HepG2 (cell line): ENCODE data around the gene CLDN7. TPM values are rescaled to one million over a fixed set of nuclear protein-coding genes. Genes with fewer than 3 reads are reported as not detected.

Source experiments
- AKAP8 ChIP-seq: sonication (generic); formaldehyde crosslinking; IDR thresholded peaks from 2 replicates; pipeline ENCODE4 v1.5.1; 2020; ENCODE audit warnings: mild to moderate bottlenecking, missing genetic modification reagents
- ELF4 ChIP-seq: sonication (generic); formaldehyde crosslinking; IDR thresholded peaks from 2 replicates; pipeline ENCODE4 v1.5.0; 2020; ENCODE audit warnings: missing genetic modification reagents, mild to moderate bottlenecking, moderate library complexity, borderline replicate concordance
- JARID2 ChIP-seq: sonication (generic); formaldehyde crosslinking; IDR thresholded peaks from 2 replicates; pipeline ENCODE4 v1.8.1; 2023; ENCODE audit warnings: missing genetic modification reagents, inconsistent platforms; ENCODE audit not compliant: insufficient replicate concordance
- JDP2 ChIP-seq: sonication (generic); formaldehyde crosslinking; IDR thresholded peaks from 2 replicates; pipeline ENCODE4 v1.8.1; 2022; ENCODE audit warnings: missing genetic modification reagents, borderline replicate concordance
- MBD4 ChIP-seq: IDR thresholded peaks from 2 replicates; pipeline ENCODE4 v1.6.1; 2012; ENCODE audit warnings: low read length, inconsistent platforms, borderline replicate concordance
- NBN ChIP-seq: fragments of 450-650 bp; conservative IDR thresholded peaks from 2 replicates; pipeline ENCODE4 v1.6.1; 2017
- NR3C1 ChIP-seq: sonication (generic); formaldehyde crosslinking; IDR thresholded peaks from 2 replicates; pipeline ENCODE4 v1.4.0; 2020; ENCODE audit warnings: missing genetic modification reagents
- RBM39 ChIP-seq: fragments of 200-400 bp; formaldehyde crosslinking; IDR thresholded peaks from one replicate; pipeline ENCODE4 v1.6.1; 2018; ENCODE audit warnings: antibody characterized with exemption, mild to moderate bottlenecking, low read depth, low read length; ENCODE audit not compliant: poor library complexity, severe bottlenecking
- SIN3A ChIP-seq: IDR thresholded peaks from 2 replicates; pipeline ENCODE4 v1.6.1; 2011; ENCODE audit warnings: low read depth, mild to moderate bottlenecking, control low read depth, low read length, borderline replicate concordance
- TEAD3 ChIP-seq: optimal IDR thresholded peaks from 2 replicates; pipeline ENCODE3; 2016; ENCODE audit warnings: borderline replicate concordance
- TGIF2 ChIP-seq: IDR thresholded peaks from 2 replicates; pipeline ENCODE4 v1.6.1; 2016; ENCODE audit warnings: control low read depth, missing compliant biosample characterization
- ZNF12 ChIP-seq: sonication (generic); formaldehyde crosslinking; IDR thresholded peaks from 2 replicates; pipeline ENCODE4 v1.5.0; 2020; ENCODE audit warnings: missing genetic modification reagents
- ZNF180 ChIP-seq: sonication (generic); formaldehyde crosslinking; IDR thresholded peaks from 2 replicates; pipeline ENCODE4 v1.4.0; 2020; ENCODE audit warnings: low read depth, missing genetic modification reagents, borderline replicate concordance
- ZNF224 ChIP-seq: sonication (generic); formaldehyde crosslinking; IDR thresholded peaks from 2 replicates; pipeline ENCODE4 v1.5.0; 2020; ENCODE audit warnings: mild to moderate bottlenecking, missing genetic modification reagents
- ZNF296 ChIP-seq: sonication (generic); formaldehyde crosslinking; conservative IDR thresholded peaks from 2 replicates; pipeline ENCODE4 v1.5.0; 2020; ENCODE audit warnings: mild to moderate bottlenecking, missing genetic modification reagents
- ZNF367 ChIP-seq: sonication (generic); formaldehyde crosslinking; IDR thresholded peaks from 2 replicates; pipeline ENCODE4 v1.4.0; 2020; ENCODE audit warnings: missing genetic modification reagents, borderline replicate concordance
- ZNF547 ChIP-seq: sonication (generic); formaldehyde crosslinking; IDR thresholded peaks from 2 replicates; pipeline ENCODE4 v1.5.1; 2020; ENCODE audit warnings: mild to moderate bottlenecking, missing genetic modification reagents
- ZNF841 ChIP-seq: sonication (generic); formaldehyde crosslinking; IDR thresholded peaks from 2 replicates; pipeline ENCODE4 v1.8.1; 2023; ENCODE audit warnings: missing genetic modification reagents, borderline replicate concordance
- polyA plus RNA-seq, 8 experiments: library from polyadenylated mRNA; depleted of rRNA in 3 of 8; stranded (reverse) in 7 of 8; unstranded in 1 of 8; fragments of >200 nt; fragmentation: Illumina TruSeq in 4 of 8; extraction: Trizol in 4 of 8; gene quantifications; 2 replicates each; pipeline versions ENCODE4 v1.2.1 to v1.2.3, GENCODE V29; 2011 to 2016; ENCODE audit warnings: low read depth in 4 of 8, missing spikeins in 1 of 8, mixed read lengths in 1 of 8; ENCODE audit not compliant: insufficient read depth in 1 of 8
- total RNA-seq, 5 experiments: library from RNA; depleted of rRNA; stranded (reverse); fragments of >200 nt; fragmentation: Illumina TruSeq; extraction: Trizol; gene quantifications; 2 replicates each; pipeline ENCODE4 v1.2.3, GENCODE V29; 2016; ENCODE audit warnings: low read depth in 1 of 5
- TF ChIP-seq, protein P1 (sequence below): IDR thresholded peaks from 2 replicates; pipeline ENCODE4 v1.6.1; 2012; ENCODE audit warnings: low read length, improper control_type of control experiment
- TF ChIP-seq, protein P2 (sequence below), 2 experiments: sonication (generic) in 1 of 2; formaldehyde crosslinking in 1 of 2; IDR thresholded peaks; 2 replicates each; pipeline versions ENCODE4 v1.4.0 to v1.6.1; 2018 to 2020; ENCODE audit warnings: missing genetic modification reagents in 2 of 2, borderline replicate concordance in 1 of 2, low read depth in 1 of 2, mild to moderate bottlenecking in 1 of 2, missing biosample characterization in 1 of 2
- TF ChIP-seq, protein P3 (sequence below): sonication (generic); formaldehyde crosslinking; conservative IDR thresholded peaks from 2 replicates; pipeline ENCODE4 v1.8.1; 2023; ENCODE audit warnings: missing genetic modification reagents

Gene CLDN7
- total and polyA plus RNA-seq, 2 of the 13 experiments (the other 11 are each of a cell fraction or from before 2014, with no cell fraction given) = not detected

- TF ChIP-seq ELF4 (CRISPR knock-in tag) (0 out of 2 replicates have a peak, but pooled peaks have one; percentile 5), ZNF367 (CRISPR knock-in tag) (no peak), ZNF224 (peak; percentile 90), JDP2 (CRISPR knock-in tag) (no peak), JARID2 (CRISPR knock-in tag) (no peak), ZNF12 (CRISPR knock-in tag) (peak; percentile 35; the same call in 1 of the 2 replicates), AKAP8 (CRISPR knock-in tag) (no peak; the same call in 1 of the 2 replicates), TEAD3 (CRISPR knock-in tag) (no peak), ZNF180 (CRISPR knock-in tag) (no peak), ZNF296 (no peak; the same call in 1 of the 2 replicates), ZNF841 (CRISPR knock-in tag) (no peak), RBM39 (peak; percentile 79), SIN3A (peak; percentile 92), MBD4 (no peak), TGIF2 (no peak), ZNF547 (CRISPR knock-in tag) (no peak), NR3C1 (CRISPR knock-in tag) (no peak), NBN (no peak)
- TF ChIP-seq, protein P1, sequence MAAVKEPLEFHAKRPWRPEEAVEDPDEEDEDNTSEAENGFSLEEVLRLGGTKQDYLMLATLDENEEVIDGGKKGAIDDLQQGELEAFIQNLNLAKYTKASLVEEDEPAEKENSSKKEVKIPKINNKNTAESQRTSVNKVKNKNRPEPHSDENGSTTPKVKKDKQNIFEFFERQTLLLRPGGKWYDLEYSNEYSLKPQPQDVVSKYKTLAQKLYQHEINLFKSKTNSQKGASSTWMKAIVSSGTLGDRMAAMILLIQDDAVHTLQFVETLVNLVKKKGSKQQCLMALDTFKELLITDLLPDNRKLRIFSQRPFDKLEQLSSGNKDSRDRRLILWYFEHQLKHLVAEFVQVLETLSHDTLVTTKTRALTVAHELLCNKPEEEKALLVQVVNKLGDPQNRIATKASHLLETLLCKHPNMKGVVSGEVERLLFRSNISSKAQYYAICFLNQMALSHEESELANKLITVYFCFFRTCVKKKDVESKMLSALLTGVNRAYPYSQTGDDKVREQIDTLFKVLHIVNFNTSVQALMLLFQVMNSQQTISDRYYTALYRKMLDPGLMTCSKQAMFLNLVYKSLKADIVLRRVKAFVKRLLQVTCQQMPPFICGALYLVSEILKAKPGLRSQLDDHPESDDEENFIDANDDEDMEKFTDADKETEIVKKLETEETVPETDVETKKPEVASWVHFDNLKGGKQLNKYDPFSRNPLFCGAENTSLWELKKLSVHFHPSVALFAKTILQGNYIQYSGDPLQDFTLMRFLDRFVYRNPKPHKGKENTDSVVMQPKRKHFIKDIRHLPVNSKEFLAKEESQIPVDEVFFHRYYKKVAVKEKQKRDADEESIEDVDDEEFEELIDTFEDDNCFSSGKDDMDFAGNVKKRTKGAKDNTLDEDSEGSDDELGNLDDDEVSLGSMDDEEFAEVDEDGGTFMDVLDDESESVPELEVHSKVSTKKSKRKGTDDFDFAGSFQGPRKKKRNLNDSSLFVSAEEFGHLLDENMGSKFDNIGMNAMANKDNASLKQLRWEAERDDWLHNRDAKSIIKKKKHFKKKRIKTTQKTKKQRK = no peak
- TF ChIP-seq, protein P2, sequence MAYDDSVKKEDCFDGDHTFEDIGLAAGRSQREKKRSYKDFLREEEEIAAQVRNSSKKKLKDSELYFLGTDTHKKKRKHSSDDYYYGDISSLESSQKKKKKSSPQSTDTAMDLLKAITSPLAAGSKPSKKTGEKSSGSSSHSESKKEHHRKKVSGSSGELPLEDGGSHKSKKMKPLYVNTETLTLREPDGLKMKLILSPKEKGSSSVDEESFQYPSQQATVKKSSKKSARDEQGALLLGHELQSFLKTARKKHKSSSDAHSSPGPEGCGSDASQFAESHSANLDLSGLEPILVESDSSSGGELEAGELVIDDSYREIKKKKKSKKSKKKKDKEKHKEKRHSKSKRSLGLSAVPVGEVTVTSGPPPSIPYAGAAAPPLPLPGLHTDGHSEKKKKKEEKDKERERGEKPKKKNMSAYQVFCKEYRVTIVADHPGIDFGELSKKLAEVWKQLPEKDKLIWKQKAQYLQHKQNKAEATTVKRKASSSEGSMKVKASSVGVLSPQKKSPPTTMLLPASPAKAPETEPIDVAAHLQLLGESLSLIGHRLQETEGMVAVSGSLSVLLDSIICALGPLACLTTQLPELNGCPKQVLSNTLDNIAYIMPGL (CRISPR knock-in tag; IDR thresholded peaks at IDR 0.05; ENCODE audit: borderline replicate concordance in 1 of 2, low read depth in 1 of 2) = peak; percentile 94 to 96
- TF ChIP-seq, protein P3, sequence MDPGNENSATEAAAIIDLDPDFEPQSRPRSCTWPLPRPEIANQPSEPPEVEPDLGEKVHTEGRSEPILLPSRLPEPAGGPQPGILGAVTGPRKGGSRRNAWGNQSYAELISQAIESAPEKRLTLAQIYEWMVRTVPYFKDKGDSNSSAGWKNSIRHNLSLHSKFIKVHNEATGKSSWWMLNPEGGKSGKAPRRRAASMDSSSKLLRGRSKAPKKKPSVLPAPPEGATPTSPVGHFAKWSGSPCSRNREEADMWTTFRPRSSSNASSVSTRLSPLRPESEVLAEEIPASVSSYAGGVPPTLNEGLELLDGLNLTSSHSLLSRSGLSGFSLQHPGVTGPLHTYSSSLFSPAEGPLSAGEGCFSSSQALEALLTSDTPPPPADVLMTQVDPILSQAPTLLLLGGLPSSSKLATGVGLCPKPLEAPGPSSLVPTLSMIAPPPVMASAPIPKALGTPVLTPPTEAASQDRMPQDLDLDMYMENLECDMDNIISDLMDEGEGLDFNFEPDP (CRISPR knock-in tag) = no peak
These were observed 9.9 kb downstream of the CLDN7 start, which contains the start of gene ELP5 (continued) for GRCh38 chr17:7252176-7253043.
